Measurements from ENCODE around the gene B3GNT7.

B3GNT7 gene

GRCh38 chr2:231378026-231378722 lies 17.3 kb upstream of the B3GNT7 start:
- H3K9ac ChIP-seq (ENCODE audit: low read length) = no peak overlapping the region
- H3K4me2 ChIP-seq (ENCODE audit: low read length, poor library complexity, severe bottlenecking) = no peak overlapping the region
- no peak overlapping the region for H3K27ac ChIP-seq (ENCODE audit: low read length, poor library complexity, severe bottlenecking)
- peak overlapping the region; percentile 18 for H2AK5ac ChIP-seq (ENCODE audit: low read length, severe bottlenecking)
- WGBS = 83% methylated on average over 13 of the region's 13 CpGs
- no peak overlapping the region for H3K23ac ChIP-seq (ENCODE audit: low read length in 2 of 2)
- H4K91ac ChIP-seq (ENCODE audit: low read length) = no peak overlapping the region
- peak; percentile 18 for DNase-seq
- H3K79me1 ChIP-seq (replicated peaks; ENCODE audit: low read length, poor library complexity, severe bottlenecking) = no peaks in the 10 kb centered on the region
- H2BK15ac ChIP-seq (ENCODE audit: low read depth, poor library complexity, severe bottlenecking) = no peak overlapping the region
- no peak overlapping the region for H4K8ac ChIP-seq (ENCODE audit: low read length)
- no peak overlapping the region for H2BK5ac ChIP-seq (ENCODE audit: low read depth, low read length, poor library complexity, severe bottlenecking)
- peaks cover 1 to 9% of the 10 kb centered on the region in 2 experiments for H3K36me3 ChIP-seq (ENCODE audit: control insufficient read depth in 1 of 2, insufficient read depth in 2 of 2, low read depth in 1 of 2, low read length in 2 of 2)
- peaks cover 0 to 2% of the 10 kb centered on the region in 2 experiments for H3K27me3 ChIP-seq (ENCODE audit: control insufficient read depth in 1 of 2, insufficient read depth in 1 of 2, low read length in 2 of 2)
- no peak overlapping the region for H2AFZ ChIP-seq (ENCODE audit: low read depth, low read length)
- H2BK120ac ChIP-seq (ENCODE audit: low read depth, low read length) = no peak overlapping the region
- no peaks in the 10 kb centered on the region for H3K9me3 ChIP-seq (ENCODE audit: control insufficient read depth, low read length)
- H3K14ac ChIP-seq (ENCODE audit: low read length in 2 of 2) = no peak overlapping the region
- no peak overlapping the region for H3K18ac ChIP-seq (ENCODE audit: low read depth in 1 of 2, low read length in 2 of 2)
- no peak overlapping the region for H3K4ac ChIP-seq (ENCODE audit: low read depth in 1 of 2, low read length in 2 of 2)
- peaks cover 7% of the 10 kb centered on the region for H3K4me1 ChIP-seq (ENCODE audit: control insufficient read depth, insufficient read depth, low read depth, low read length)
- H3K4me3 ChIP-seq (ENCODE audit: insufficient read depth in 1 of 2, low read depth in 1 of 2, low read length in 2 of 2) = no peak overlapping the region
- no peak overlapping the region for H2BK12ac ChIP-seq (ENCODE audit: low read length in 2 of 2)

GRCh38 chr2:231379266-231380215 lies 16.0 kb upstream of the B3GNT7 start:
- H3K4ac ChIP-seq (ENCODE audit: low read depth in 1 of 2, low read length in 2 of 2) = no peak overlapping the region
- H3K23ac ChIP-seq (ENCODE audit: low read length in 2 of 2) = no peak overlapping the region
- peaks cover 13% of the 10 kb centered on the region for H3K4me1 ChIP-seq (ENCODE audit: control insufficient read depth, insufficient read depth, low read depth, low read length)
- H2AFZ ChIP-seq (ENCODE audit: low read depth, low read length) = no peak overlapping the region
- no peaks in the 10 kb centered on the region for H3K79me1 ChIP-seq (replicated peaks; ENCODE audit: low read length, poor library complexity, severe bottlenecking)
- no peak overlapping the region for H2BK120ac ChIP-seq (ENCODE audit: low read depth, low read length)
- no peak overlapping the region for H3K9ac ChIP-seq (ENCODE audit: low read length)
- H3K27ac ChIP-seq (ENCODE audit: low read length, poor library complexity, severe bottlenecking) = no peak overlapping the region
- no peak overlapping the region for H2BK12ac ChIP-seq (ENCODE audit: low read length in 2 of 2)
- H2BK5ac ChIP-seq (ENCODE audit: low read depth, low read length, poor library complexity, severe bottlenecking) = no peak overlapping the region
- peaks cover under 1% of the 10 kb centered on the region for H3K9me3 ChIP-seq (ENCODE audit: control insufficient read depth, low read length)
- H4K91ac ChIP-seq (ENCODE audit: low read length) = no peak overlapping the region
- no peak for DNase-seq
- H2AK5ac ChIP-seq (ENCODE audit: low read length, severe bottlenecking) = no peak overlapping the region
- no peak overlapping the region for H2BK15ac ChIP-seq (ENCODE audit: low read depth, poor library complexity, severe bottlenecking)
- no peak overlapping the region for H3K4me2 ChIP-seq (ENCODE audit: low read length, poor library complexity, severe bottlenecking)
- no peak overlapping the region for H3K4me3 ChIP-seq (ENCODE audit: insufficient read depth in 1 of 2, low read depth in 1 of 2, low read length in 2 of 2)
- WGBS = 87% methylated on average over 21 of the region's 21 CpGs
- H3K27me3 ChIP-seq (ENCODE audit: control insufficient read depth in 1 of 2, insufficient read depth in 1 of 2, low read length in 2 of 2) = peaks cover 0 to 2% of the 10 kb centered on the region in 2 experiments
- H3K18ac ChIP-seq (ENCODE audit: low read depth in 1 of 2, low read length in 2 of 2) = no peak overlapping the region
- no peak overlapping the region for H3K14ac ChIP-seq (ENCODE audit: low read length in 2 of 2)
- peak overlapping the region; percentile 12 for H4K8ac ChIP-seq (ENCODE audit: low read length)
- H3K36me3 ChIP-seq (ENCODE audit: control insufficient read depth in 1 of 2, insufficient read depth in 2 of 2, low read depth in 1 of 2, low read length in 2 of 2) = no peaks in the 10 kb centered on the region

DNA sequence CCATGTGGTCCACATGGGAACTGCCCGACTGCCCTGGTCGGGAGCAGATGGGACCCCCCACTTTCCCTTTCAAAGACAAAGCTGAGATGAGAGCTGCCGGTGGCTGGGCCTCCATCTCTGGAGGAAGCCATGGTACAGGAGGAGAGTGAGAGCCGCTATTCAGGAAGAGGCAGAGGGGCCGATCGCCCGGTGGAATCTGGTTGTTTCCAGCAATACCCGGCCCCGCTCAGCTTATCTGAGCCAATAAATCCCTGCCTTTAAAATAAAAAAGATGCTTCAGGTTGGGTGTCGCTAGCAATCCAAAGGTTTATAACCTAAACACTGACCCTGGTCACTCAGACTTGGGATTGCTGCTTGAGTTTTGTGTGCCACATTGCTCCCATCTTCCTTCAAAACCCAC lies 15.2 kb upstream of the B3GNT7 start:
- 94% methylated on average over 10 of the region's 10 CpGs for WGBS
- no peak overlapping the region for H3K4me2 ChIP-seq (ENCODE audit: low read length, poor library complexity, severe bottlenecking)

More for the DNA sequence above, 15.2 kb upstream of the B3GNT7 start:
- H3K4me3 ChIP-seq (ENCODE audit: insufficient read depth in 1 of 2, low read depth in 1 of 2, low read length in 2 of 2) = no peak overlapping the region
- H2BK120ac ChIP-seq (ENCODE audit: low read depth, low read length) = no peak overlapping the region
- no peak overlapping the region for H2AK5ac ChIP-seq (ENCODE audit: low read length, severe bottlenecking)
- H3K27me3 ChIP-seq (ENCODE audit: control insufficient read depth in 1 of 2, insufficient read depth in 1 of 2, low read length in 2 of 2) = no peaks in the 10 kb centered on the region
- no peak overlapping the region for H3K9ac ChIP-seq (ENCODE audit: low read length)
- peak overlapping the region in 1 of 2 experiments; percentile 1 for H3K14ac ChIP-seq (ENCODE audit: low read length in 2 of 2)
- no peak overlapping the region for H2BK15ac ChIP-seq (ENCODE audit: low read depth, poor library complexity, severe bottlenecking)
- no peak overlapping the region for H3K27ac ChIP-seq (ENCODE audit: low read length, poor library complexity, severe bottlenecking)
- no peak for DNase-seq
- no peak overlapping the region for H3K23ac ChIP-seq (ENCODE audit: low read length in 2 of 2)
- H2BK12ac ChIP-seq (ENCODE audit: low read length in 2 of 2) = no peak overlapping the region
- H2BK5ac ChIP-seq (ENCODE audit: low read depth, low read length, poor library complexity, severe bottlenecking) = no peak overlapping the region
- H4K91ac ChIP-seq (ENCODE audit: low read length) = no peak overlapping the region
- H3K18ac ChIP-seq (ENCODE audit: low read depth in 1 of 2, low read length in 2 of 2) = no peak overlapping the region
- H3K79me1 ChIP-seq (replicated peaks; ENCODE audit: low read length, poor library complexity, severe bottlenecking) = no peaks in the 10 kb centered on the region
- peaks cover 13% of the 10 kb centered on the region for H3K4me1 ChIP-seq (ENCODE audit: control insufficient read depth, insufficient read depth, low read depth, low read length)
- no peak overlapping the region for H2AFZ ChIP-seq (ENCODE audit: low read depth, low read length)
- no peak overlapping the region for H4K8ac ChIP-seq (ENCODE audit: low read length)
- H3K9me3 ChIP-seq (ENCODE audit: control insufficient read depth, low read length) = peaks cover 8% of the 10 kb centered on the region
- H3K4ac ChIP-seq (ENCODE audit: low read depth in 1 of 2, low read length in 2 of 2) = no peak overlapping the region
- H3K36me3 ChIP-seq (ENCODE audit: control insufficient read depth in 1 of 2, insufficient read depth in 2 of 2, low read depth in 1 of 2, low read length in 2 of 2) = no peaks in the 10 kb centered on the region

Data from mesenchymal stem cell (in vitro differentiated cells and primary cell).